ENCODE measurements around the gene G2E3.
A peak's percentile ranks its signal among the peaks of the same experiment; 100 is the strongest.
"Not testable (repeated sequence)": the region's sequence is repeated elsewhere in the genome, so short reads cannot be mapped to it uniquely, and the experiment has no call there.

Gene G2E3

GRCh38 chr14:30573226-30573814 lies 14.4 kb downstream of the G2E3 start:
- TF ChIP-seq MYC (IDR thresholded peaks at IDR 0.05; ENCODE audit: low read depth, low read length) (no peak), MAX (IDR thresholded peaks at IDR 0.05; ENCODE audit: low read depth, low read length) (no peak), CTCF (IDR thresholded peaks at IDR 0.05; ENCODE audit: low read depth, low read length) (no peak), POLR2A (IDR thresholded peaks at IDR 0.05; ENCODE audit: extremely low read depth, insufficient read length) (no peak)
- no peak overlapping the region for H3K4me3 ChIP-seq (ENCODE audit: low read depth, low read length)
- no peak for DNase-seq (ENCODE audit: low read depth)

DNA sequence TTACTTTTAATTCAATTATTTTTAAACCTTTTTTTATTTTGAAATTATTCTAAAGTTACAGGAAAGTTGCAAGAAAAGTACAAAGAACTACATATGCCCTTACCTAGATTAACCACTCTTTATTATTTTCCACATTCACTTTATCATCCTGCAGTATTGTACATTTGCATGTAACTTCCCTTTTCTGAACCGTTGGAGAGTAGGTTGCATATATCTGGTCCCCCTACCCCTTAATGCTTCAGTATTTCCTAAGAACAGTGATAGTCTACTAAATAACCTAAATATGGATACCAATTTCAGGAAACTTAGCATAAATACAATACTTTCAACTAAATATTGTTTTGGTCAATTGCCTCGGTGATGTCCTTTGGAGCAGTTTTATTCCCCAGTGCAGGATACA lies 15.0 kb downstream of the G2E3 start:
- TF ChIP-seq POLR2A (IDR thresholded peaks at IDR 0.05; ENCODE audit: extremely low read depth, insufficient read length) (no peak), CTCF (IDR thresholded peaks at IDR 0.05; ENCODE audit: low read depth, low read length) (no peak), MYC (IDR thresholded peaks at IDR 0.05; ENCODE audit: low read depth, low read length) (no peak), MAX (IDR thresholded peaks at IDR 0.05; ENCODE audit: low read depth, low read length) (no peak)
- peak; percentile 49 for DNase-seq (ENCODE audit: low read depth)

GRCh38 chr14:30574777-30575176 lies 15.8 kb downstream of the G2E3 start:
- DNase-seq (ENCODE audit: low read depth) = peak; percentile 18
- not testable (repeated sequence) for H3K4me3 ChIP-seq (ENCODE audit: low read depth, low read length)

More for the DNA sequence above, 15.0 kb downstream of the G2E3 start:
- no peak overlapping the region for H3K4me3 ChIP-seq (ENCODE audit: low read depth, low read length)

GRCh38 chr14:30576333-30576732 lies 17.4 kb downstream of the G2E3 start:
- H3K4me3 ChIP-seq (ENCODE audit: low read depth, low read length); DNase-seq (ENCODE audit: low read depth): not testable (repeated sequence)

DNA sequence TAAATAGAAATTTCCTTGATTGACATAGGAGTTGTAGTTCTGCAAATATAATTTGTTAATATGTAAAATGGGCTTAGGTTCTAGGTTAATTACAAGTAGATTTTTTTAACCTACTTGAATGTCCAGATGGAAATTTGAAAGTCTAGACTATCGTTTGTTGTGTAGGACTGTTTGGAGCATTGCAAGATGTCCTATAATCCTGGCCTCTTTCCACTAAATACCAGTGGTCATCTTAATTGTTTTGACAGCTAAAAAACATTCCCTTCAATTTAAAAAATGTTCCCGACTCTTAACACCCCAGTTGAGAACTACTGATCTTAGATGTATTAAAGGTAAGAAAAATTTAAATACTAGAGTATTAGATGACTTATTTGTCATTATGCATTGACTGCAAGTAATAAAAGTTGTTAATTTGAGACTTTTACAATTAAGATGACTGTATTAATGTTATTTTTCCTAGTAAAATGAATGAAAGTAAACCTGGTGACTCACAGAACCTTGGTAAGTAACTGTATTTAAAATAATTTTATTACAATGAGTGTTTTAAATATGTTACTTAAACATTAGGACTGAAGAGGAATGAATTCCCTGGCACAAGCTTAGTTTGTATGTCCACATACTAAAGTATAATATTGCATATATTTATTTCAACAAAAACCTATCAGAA lies 21.8 kb downstream of the G2E3 start:
- no peak overlapping the region for H3K4me3 ChIP-seq (ENCODE audit: low read depth, low read length)
- DNase-seq (ENCODE audit: low read depth) = no peak
- TF ChIP-seq MAX (IDR thresholded peaks at IDR 0.05; ENCODE audit: low read depth, low read length) = no peak
- no peak for TF ChIP-seq MYC (IDR thresholded peaks at IDR 0.05; ENCODE audit: low read depth, low read length)
- TF ChIP-seq CTCF (IDR thresholded peaks at IDR 0.05; ENCODE audit: low read depth, low read length) = no peak
- TF ChIP-seq POLR2A (IDR thresholded peaks at IDR 0.05; ENCODE audit: extremely low read depth, insufficient read length) = no peak

DNA sequence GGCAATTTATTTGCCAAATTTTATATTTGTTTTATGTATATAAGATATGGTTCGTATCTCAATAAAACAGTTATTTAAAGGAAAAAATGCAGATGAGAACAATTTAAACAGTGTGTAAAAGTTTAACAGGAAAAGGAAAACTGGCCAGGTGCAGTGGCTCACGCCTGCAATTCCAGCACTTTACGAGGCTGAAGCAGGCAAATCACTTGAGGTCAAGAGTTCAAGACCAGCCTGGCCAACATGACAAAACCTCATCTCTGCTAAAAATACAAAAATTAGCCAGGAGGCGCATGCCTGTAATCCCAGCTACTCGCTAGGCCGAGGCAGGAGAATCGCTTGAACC lies 22.3 kb downstream of the G2E3 start:
- TF ChIP-seq CTCF (IDR thresholded peaks at IDR 0.05; ENCODE audit: low read depth, low read length) (no peak), POLR2A (IDR thresholded peaks at IDR 0.05; ENCODE audit: extremely low read depth, insufficient read length) (no peak), MAX (IDR thresholded peaks at IDR 0.05; ENCODE audit: low read depth, low read length) (no peak), MYC (IDR thresholded peaks at IDR 0.05; ENCODE audit: low read depth, low read length) (no peak)
- no peak overlapping the region for H3K4me3 ChIP-seq (ENCODE audit: low read depth, low read length)
- DNase-seq (ENCODE audit: low read depth) = no peak

DNA sequence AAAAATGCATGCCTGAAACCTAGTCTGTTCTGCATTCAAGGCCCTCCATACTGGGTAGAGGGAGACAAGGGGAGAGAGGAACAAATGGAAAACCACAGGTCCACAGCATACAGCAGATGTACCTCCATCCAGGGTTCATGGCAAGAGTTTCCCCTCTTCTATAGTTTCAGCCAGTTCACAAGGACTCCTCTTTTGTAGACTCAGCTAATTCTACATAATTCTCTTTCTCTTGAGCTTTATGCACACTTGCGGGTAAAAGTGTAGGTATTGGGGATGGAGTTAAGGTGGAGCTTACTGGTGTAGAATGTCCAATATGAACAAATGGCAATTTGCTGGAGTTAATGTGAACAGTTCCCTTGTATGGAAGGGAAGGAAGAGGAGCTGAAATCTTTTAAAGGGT lies 23.4 kb downstream of the G2E3 start:
- DNase-seq (ENCODE audit: low read depth) = no peak
- no peak overlapping the region for H3K4me3 ChIP-seq (ENCODE audit: low read depth, low read length)
- no peak for TF ChIP-seq MYC (IDR thresholded peaks at IDR 0.05; ENCODE audit: low read depth, low read length)
- TF ChIP-seq MAX (IDR thresholded peaks at IDR 0.05; ENCODE audit: low read depth, low read length) = no peak
- no peak for TF ChIP-seq CTCF (IDR thresholded peaks at IDR 0.05; ENCODE audit: low read depth, low read length)
- TF ChIP-seq POLR2A (IDR thresholded peaks at IDR 0.05; ENCODE audit: extremely low read depth, insufficient read length) = no peak
